Amniotic stem cell (primary cell): Measurements from ENCODE around the gene E2F8.

Source experiments
- DNase-seq: peaks from one replicate; lab custom pipeline; 2025; lab: John Stamatoyannopoulos, UW

The E2F8 gene

GRCh38 chr11:19187114-19187832 lies 53.5 kb downstream of the E2F8 start:
- DNase-seq: no peak

- no peak for DNase-seq
Observed at GRCh38 chr11:19185516-19186052, 55.2 kb downstream of the E2F8 start.

GRCh38 chr11:19185036-19185435 lies 55.7 kb downstream of the E2F8 start:
- DNase-seq: no peak

GRCh38 chr11:19183646-19184045 lies 57.1 kb downstream of the E2F8 start:
- no peak for DNase-seq

GRCh38 chr11:19181531-19182261 lies 59.0 kb downstream of the E2F8 start:
- DNase-seq: no peak

- no peak for DNase-seq
Observed at GRCh38 chr11:19176629-19177186, 64.0 kb downstream of the E2F8 start.
